ENCODE measurements around the gene LURAP1L. TPM values are rescaled to one million over a fixed set of nuclear protein-coding genes. Genes with fewer than 3 reads are reported as not detected.

LURAP1L gene
- polyA plus RNA-seq, 1 donor (not counting 4 experiments of a cell fraction or from before 2014, with no cell fraction given): 25.0 TPM

GRCh38 chr9:12764150-12764549 is 10.7 kb upstream of the LURAP1L start:
- DNase-seq (ENCODE audit: low read depth, low spot score): no peak

GRCh38 chr9:12765088-12765798 is 9.6 kb upstream of the LURAP1L start:
- FAIRE-seq (no peak), DNase-seq (ENCODE audit: low read depth, low spot score) (no peak)
- Histone ChIP-seq H3K9ac (ENCODE audit: control insufficient read depth, extremely low read depth, insufficient read depth, low read length) (no peak overlapping the region), H3K27ac (ENCODE audit: control insufficient read depth, insufficient read depth, low read length) (no peak overlapping the region), H3K4me2 (ENCODE audit: control insufficient read depth, extremely low read depth, insufficient read depth, low read depth, low read length) (no peak overlapping the region), H3K4me1 (ENCODE audit: control insufficient read depth, extremely low read depth, insufficient read depth, low read length) (no peaks in the 10 kb centered on the region), H3K9me1 (ENCODE audit: control insufficient read depth, extremely low read depth, insufficient read depth, low read length) (no peaks in the 10 kb centered on the region), H3K27me3 (ENCODE audit: control insufficient read depth, extremely low read depth, insufficient read depth, low read length) (no peaks in the 10 kb centered on the region), H3K36me3 (ENCODE audit: control insufficient read depth in 2 of 2, extremely low read depth in 1 of 2, insufficient read depth in 2 of 2, low read length in 2 of 2) (no peaks in the 10 kb centered on the region), H2AFZ (ENCODE audit: control insufficient read depth, low read length) (no peak overlapping the region), H3K9me3 (ENCODE audit: control insufficient read depth, low read depth, low read length) (no peaks in the 10 kb centered on the region), H4K20me1 (ENCODE audit: control insufficient read depth, extremely low read depth, insufficient read depth, low read length) (no peaks in the 10 kb centered on the region), H3K4me3 (ENCODE audit: control insufficient read depth in 2 of 3, extremely low read depth in 1 of 3, insufficient read depth in 2 of 3, low read depth in 1 of 3, low read length in 3 of 3) (no peak overlapping the region), H3K79me2 (ENCODE audit: control insufficient read depth, insufficient read depth, low read length) (no peaks in the 10 kb centered on the region)
- dilution Hi-C loops (cut with MboI; ENCODE audit: extremely low pct_ligation_motif_present, low sequenced_read_pairs): no loop called here
- no peak for TF ChIP-seq EZH2 (IDR thresholded peaks at IDR 0.05; ENCODE audit: low read length)
- no peak for TF ChIP-seq CTCF (optimal IDR thresholded peaks at IDR 0.05 in 1 of 3, IDR thresholded peaks at IDR 0.05 in 1 of 3, conservative IDR thresholded peaks at IDR 0.05 in 1 of 3; ENCODE audit: extremely low read depth in 1 of 3, insufficient read depth in 2 of 3, low read length in 3 of 3)

More at GRCh38 chr9:12764150-12764549, 10.7 kb upstream of the LURAP1L start:
- Histone ChIP-seq H3K9me1 (ENCODE audit: control insufficient read depth, extremely low read depth, insufficient read depth, low read length) (no peaks in the 10 kb centered on the region), H3K9ac (ENCODE audit: control insufficient read depth, extremely low read depth, insufficient read depth, low read length) (no peak overlapping the region), H3K4me2 (ENCODE audit: control insufficient read depth, extremely low read depth, insufficient read depth, low read depth, low read length) (no peak overlapping the region), H3K79me2 (ENCODE audit: control insufficient read depth, insufficient read depth, low read length) (no peaks in the 10 kb centered on the region), H4K20me1 (ENCODE audit: control insufficient read depth, extremely low read depth, insufficient read depth, low read length) (no peaks in the 10 kb centered on the region), H3K4me3 (ENCODE audit: control insufficient read depth in 2 of 3, extremely low read depth in 1 of 3, insufficient read depth in 2 of 3, low read depth in 1 of 3, low read length in 3 of 3) (no peak overlapping the region), H3K4me1 (ENCODE audit: control insufficient read depth, extremely low read depth, insufficient read depth, low read length) (no peaks in the 10 kb centered on the region), H3K27ac (ENCODE audit: control insufficient read depth, insufficient read depth, low read length) (no peak overlapping the region), H2AFZ (ENCODE audit: control insufficient read depth, low read length) (no peak overlapping the region), H3K27me3 (ENCODE audit: control insufficient read depth, extremely low read depth, insufficient read depth, low read length) (no peaks in the 10 kb centered on the region), H3K36me3 (ENCODE audit: control insufficient read depth in 2 of 2, extremely low read depth in 1 of 2, insufficient read depth in 2 of 2, low read length in 2 of 2) (no peaks in the 10 kb centered on the region), H3K9me3 (ENCODE audit: control insufficient read depth, low read depth, low read length) (no peaks in the 10 kb centered on the region)
- TF ChIP-seq EZH2 (IDR thresholded peaks at IDR 0.05; ENCODE audit: low read length) (no peak), CTCF (optimal IDR thresholded peaks at IDR 0.05 in 1 of 3, IDR thresholded peaks at IDR 0.05 in 1 of 3, conservative IDR thresholded peaks at IDR 0.05 in 1 of 3; ENCODE audit: extremely low read depth in 1 of 3, insufficient read depth in 2 of 3, low read length in 3 of 3) (no peak)
- dilution Hi-C loops (cut with MboI; ENCODE audit: extremely low pct_ligation_motif_present, low sequenced_read_pairs): no loop called here
- FAIRE-seq: no peak
